Naive B cell (primary cell): ENCODE results near the gene CORO2B. TPM values are rescaled to one million over a fixed set of nuclear protein-coding genes. Genes with fewer than 3 reads are reported as not detected.

Source experiments
- ATAC-seq, 2 donors: fragments of 150-1000 bp; cut with Tn5 transposase; 2 replicates each; pipeline ENCODE4 v1.10.0; 2021; ENCODE audit warnings: low read depth in 2 of 2, mild to moderate bottlenecking in 2 of 2, moderate library complexity in 2 of 2
- DNase-seq: peaks from one replicate; pipeline ENCODE4 v3.0.0; 2022
- H3K27ac Mint-ChIP-seq, 6 donors: one replicate each; pipeline ENCODE4 v1.8.0; 2020 to 2022; ENCODE audit warnings: mild to moderate bottlenecking in 6 of 6, mixed read lengths in 6 of 6, moderate library complexity in 5 of 6, inconsistent platforms in 2 of 6
- H3K27me3 Mint-ChIP-seq, 3 donors: one replicate each; pipeline ENCODE4 v1.8.0; 2021 to 2022; ENCODE audit warnings: mixed read lengths in 3 of 3, mild to moderate bottlenecking in 1 of 3
- H3K36me3 Mint-ChIP-seq, 2 donors: one replicate each; pipeline ENCODE4 v1.8.0; 2020 to 2022; ENCODE audit warnings: mixed read lengths in 2 of 2, inconsistent platforms in 1 of 2, mild to moderate bottlenecking in 1 of 2
- H3K4me1 Mint-ChIP-seq, 3 donors: one replicate each; pipeline ENCODE4 v1.8.0; 2020 to 2022; ENCODE audit warnings: mixed read lengths in 3 of 3, inconsistent platforms in 1 of 3, mild to moderate bottlenecking in 1 of 3, moderate library complexity in 1 of 3
- H3K4me3 Mint-ChIP-seq, 8 donors: one replicate each; pipeline ENCODE4 v1.8.0; 2020 to 2022; ENCODE audit warnings: mild to moderate bottlenecking in 8 of 8, mixed read lengths in 8 of 8, moderate library complexity in 8 of 8, inconsistent platforms in 2 of 8
- H3K9me3 Mint-ChIP-seq, 7 donors: one replicate each; pipeline ENCODE4 v1.8.0; 2020 to 2022; ENCODE audit warnings: mixed read lengths in 7 of 7, mild to moderate bottlenecking in 5 of 7, inconsistent platforms in 2 of 7, moderate library complexity in 1 of 7
- polyA plus RNA-seq, 6 donors: library from polyadenylated mRNA; unstranded; fragments of 300-500 nt; fragmentation: Illumina TruSeq; gene quantifications; one replicate each; pipeline ENCODE4 v1.2.3, GENCODE V29; 2021; ENCODE audit warnings: low read depth in 6 of 6

Gene CORO2B, protein sequence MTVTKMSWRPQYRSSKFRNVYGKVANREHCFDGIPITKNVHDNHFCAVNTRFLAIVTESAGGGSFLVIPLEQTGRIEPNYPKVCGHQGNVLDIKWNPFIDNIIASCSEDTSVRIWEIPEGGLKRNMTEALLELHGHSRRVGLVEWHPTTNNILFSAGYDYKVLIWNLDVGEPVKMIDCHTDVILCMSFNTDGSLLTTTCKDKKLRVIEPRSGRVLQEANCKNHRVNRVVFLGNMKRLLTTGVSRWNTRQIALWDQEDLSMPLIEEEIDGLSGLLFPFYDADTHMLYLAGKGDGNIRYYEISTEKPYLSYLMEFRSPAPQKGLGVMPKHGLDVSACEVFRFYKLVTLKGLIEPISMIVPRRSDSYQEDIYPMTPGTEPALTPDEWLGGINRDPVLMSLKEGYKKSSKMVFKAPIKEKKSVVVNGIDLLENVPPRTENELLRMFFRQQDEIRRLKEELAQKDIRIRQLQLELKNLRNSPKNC
- polyA plus RNA-seq = 10 to 100 TPM in 1 of 6 donors, 1 to 10 TPM in 5; 3.4 to 11.3 (median 4.8) TPM

DNA sequence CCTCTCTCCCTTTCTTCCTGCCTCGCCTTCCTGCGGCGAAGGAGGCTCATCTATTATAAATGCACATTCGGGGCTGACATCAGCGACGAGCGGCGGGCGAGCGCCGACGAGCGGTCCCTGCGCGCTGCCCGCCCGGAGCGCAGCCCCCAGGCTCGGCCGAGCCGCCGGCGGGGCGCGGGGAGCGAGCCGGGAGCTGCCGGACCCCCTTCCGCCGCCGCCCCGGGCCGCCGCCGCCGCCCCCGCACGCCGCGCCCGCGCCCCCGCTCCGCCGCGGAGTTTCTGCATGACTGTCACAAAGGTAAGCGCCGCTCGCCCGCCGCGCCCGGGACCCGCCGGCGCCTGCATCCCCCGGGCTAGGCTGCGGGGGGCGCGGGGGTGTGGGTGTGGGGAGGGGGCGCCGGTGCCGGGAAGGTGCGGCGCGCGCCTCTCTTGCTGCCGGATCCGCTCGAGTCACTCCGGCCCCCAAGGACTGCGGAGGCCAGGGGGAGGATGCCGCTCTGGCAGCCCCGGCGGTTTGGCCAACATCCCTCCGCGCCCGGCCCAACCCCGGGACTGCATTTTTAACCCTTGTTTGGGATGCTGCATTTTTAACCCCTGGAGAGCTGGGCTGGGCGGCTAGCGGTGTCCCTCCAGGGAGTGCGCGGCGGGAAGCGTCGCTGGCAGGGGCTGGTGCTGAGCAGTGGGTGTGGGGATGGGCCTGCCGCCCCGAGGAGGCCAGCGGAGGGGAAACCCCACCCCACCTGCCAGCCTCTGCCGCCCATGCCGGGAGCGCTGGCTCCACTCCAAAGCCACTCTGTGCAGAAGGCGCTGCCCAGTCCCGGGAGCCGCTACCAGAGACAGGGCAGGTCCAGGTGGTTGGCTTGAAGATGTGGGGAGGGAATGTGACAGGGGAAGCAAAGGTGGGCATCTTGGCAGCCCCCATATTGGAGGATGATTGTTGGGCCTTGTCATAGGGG lies at the start of gene CORO2B:
Gene CORO2B (plus strand): TSS at position 14 of the 956 bp plus-strand sequence. CDS start 270 bp downstream, at position 284.
- no peaks in the 10 kb centered on the region for H3K9me3 Mint-ChIP-seq
- peak within 1 kb of the TSS; percentile 87 to 93 (median 92) for H3K4me3 Mint-ChIP-seq
- H3K4me1 Mint-ChIP-seq = peaks cover 30 to 67% (median 40%) of the 10 kb centered on the region in 3 donors
- H3K27me3 Mint-ChIP-seq = peaks cover 0 to 7% (median 6%) of the 10 kb centered on the region in 3 donors
- DNase-seq (peak; percentile 35), ATAC-seq (peak; percentile 20 to 26)
- peak within 1 kb of the TSS; percentile 78 to 96 (median 94) for H3K27ac Mint-ChIP-seq
- no peaks in the 10 kb centered on the region for H3K36me3 Mint-ChIP-seq

DNA sequence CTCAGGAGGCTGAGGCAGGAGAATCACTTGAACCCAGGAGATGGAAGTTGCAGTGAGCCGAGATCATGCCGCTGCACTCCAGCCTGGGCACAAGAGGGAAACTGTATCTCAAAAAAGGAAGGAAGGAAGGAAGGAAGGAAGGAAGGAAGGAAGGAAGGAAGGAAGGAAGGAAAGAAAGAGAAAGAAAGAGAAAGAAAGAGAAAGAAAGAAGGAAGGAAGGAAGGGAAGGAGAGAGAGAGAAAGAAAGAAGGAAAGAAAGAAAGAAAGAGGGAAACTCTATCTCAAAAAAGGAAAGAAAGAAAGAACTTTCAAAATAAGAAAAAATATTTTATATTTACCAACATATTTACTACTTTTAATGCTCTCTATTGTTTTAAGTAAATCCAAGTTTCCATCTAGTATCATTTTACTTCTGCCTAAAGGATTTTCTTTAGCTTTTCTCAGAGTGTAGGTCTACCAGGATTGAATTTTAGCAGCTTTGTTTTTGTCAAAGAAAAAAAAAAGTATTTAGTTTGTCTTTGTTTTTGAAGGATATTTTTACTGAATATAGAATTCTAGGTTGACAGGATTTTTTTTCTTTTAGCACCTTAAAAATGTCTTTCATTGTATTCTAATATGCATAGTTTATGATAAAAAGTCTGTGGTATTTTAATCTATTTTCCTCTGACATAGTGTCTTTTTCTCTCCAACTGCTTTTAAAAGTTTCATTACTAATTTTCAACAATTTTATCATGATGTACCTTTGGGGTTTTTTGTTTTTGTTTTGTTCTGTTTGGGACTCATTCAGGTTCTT lies 47.2 kb upstream of the CORO2B start:
- H3K27me3 Mint-ChIP-seq = peaks cover 0 to 6% (median 0%) of the 10 kb centered on the region in 3 donors
- peaks cover 15 to 28% (median 19%) of the 10 kb centered on the region in 3 donors for H3K4me1 Mint-ChIP-seq
- peaks cover 8 to 38% (median 34%) of the 10 kb centered on the region in 7 donors for H3K9me3 Mint-ChIP-seq
- H3K36me3 Mint-ChIP-seq = peaks cover 13 to 31% of the 10 kb centered on the region in 2 donors
- DNase-seq (no peak), ATAC-seq (no peak)
- H3K27ac Mint-ChIP-seq = peak overlapping the region in 1 of 6 donors; percentile 83
- no peak overlapping the region for H3K4me3 Mint-ChIP-seq

DNA sequence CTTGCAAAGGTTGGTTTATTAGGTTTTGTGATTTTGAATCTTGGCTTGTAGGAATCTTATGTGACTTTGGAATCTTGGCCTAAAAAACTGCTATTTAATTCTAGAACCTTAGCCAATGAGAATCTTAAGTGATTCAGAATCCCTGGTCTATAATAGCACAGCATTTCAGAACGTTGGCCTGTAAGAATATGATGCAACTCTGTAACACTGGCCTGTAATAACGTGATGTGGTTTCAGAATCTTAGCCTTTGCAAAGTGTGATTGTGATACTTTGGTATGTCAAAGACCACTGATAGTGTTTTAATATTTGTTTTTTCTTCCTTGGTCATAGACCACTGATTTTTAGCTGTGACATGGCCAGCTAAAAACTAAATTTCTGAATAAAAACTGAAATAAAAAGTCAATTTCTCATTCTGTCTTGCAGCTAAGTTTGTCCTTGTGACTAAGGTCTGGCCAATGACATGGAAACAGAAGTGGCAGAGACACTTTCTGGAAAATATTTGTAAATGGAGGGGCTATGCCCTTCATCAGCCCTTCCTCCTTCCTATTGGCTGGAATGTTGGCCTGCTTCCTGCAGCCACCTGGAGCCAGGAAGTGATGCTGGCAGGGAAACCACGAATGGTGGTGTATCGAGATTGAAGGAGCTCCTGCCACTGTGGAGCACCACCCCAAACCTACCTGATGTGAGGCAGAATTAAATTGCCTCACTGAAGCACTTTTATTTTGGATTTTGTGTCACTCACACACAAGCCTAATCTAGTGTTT lies 42.3 kb upstream of the CORO2B start:
- Mint-ChIP-seq H3K4me1 (no peaks in the 10 kb centered on the region), H3K4me3 (no peak overlapping the region), H3K27me3 (peaks cover 0 to 6% (median 3%) of the 10 kb centered on the region in 3 donors), H3K36me3 (peaks cover 13 to 20% of the 10 kb centered on the region in 2 donors), H3K9me3 (peaks cover 2 to 41% (median 27%) of the 10 kb centered on the region in 7 donors), H3K27ac (no peak overlapping the region)
- ATAC-seq = no peak
- DNase-seq = no peak

DNA sequence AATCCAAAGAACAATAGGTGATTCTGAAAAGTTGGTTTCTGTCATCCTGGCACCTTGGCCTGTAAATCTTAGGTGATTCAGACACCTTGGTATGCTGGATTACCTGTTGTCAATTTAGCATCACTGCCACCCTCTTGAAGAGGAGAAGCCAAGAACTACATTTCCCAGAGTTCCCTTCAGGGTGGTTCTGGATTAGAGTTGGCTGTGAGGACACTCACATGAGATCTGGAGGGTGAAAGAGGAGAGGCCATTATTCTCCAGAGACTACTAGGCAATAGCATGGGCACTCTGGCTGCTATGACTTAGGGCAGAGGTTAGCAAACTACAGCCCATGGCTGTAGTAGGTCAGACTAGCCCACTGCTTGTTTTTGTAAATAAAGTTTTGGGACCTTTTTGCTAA lies 41.7 kb upstream of the CORO2B start:
- H3K9me3 Mint-ChIP-seq = peaks cover 1 to 36% (median 21%) of the 10 kb centered on the region in 7 donors
- no peak overlapping the region for H3K27ac Mint-ChIP-seq
- H3K4me3 Mint-ChIP-seq = no peak overlapping the region
- peaks cover 9 to 14% of the 10 kb centered on the region in 2 donors for H3K36me3 Mint-ChIP-seq
- ATAC-seq = no peak
- peaks cover 3 to 10% (median 9%) of the 10 kb centered on the region in 3 donors for H3K27me3 Mint-ChIP-seq
- H3K4me1 Mint-ChIP-seq = no peaks in the 10 kb centered on the region
- no peak for DNase-seq

DNA sequence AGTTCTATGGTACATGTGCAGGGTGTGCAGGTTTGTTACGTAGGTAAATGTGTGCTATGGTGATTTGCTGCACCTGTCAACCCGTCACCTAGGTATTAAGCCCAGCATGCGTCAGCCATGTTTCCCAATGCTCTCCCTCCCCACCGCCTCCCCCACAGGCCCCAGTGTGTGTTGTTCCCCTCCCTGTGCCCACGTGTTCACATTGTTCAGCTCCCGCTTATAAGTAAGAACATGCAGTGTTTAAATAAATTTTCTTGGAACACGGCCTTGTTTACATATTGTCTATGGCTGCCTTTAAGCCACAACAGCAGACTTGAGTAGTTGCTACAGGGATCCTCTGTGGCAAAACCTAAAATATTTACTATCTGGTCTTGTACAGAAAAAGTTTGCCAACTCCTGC lies 41.3 kb upstream of the CORO2B start:
- ATAC-seq (no peak), DNase-seq (no peak)

DNA sequence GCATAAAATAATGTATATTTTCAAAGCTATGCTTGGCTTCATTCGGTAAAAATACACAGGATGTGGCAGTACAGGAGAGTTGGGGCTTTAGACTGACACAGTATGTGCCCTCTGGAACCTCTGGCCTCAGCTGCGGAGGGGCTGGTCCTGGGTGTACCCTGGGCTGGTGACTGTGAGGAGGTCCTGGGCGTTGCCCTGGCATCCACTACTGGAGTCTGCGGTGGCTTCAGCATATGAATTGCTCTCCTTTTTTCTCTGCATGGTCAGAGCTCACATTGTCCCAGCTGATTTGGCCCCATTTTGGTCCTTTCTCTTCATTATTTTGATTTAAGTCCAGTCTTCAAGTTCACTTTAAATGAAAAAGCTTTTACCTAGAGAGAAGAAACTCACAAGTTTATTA lies 40.5 kb upstream of the CORO2B start:
- H3K27ac Mint-ChIP-seq = no peak overlapping the region
- ATAC-seq (no peak), DNase-seq (no peak)
- peaks cover 0 to 2% of the 10 kb centered on the region in 2 donors for H3K36me3 Mint-ChIP-seq
- H3K4me3 Mint-ChIP-seq = no peak overlapping the region
- H3K27me3 Mint-ChIP-seq = peaks cover 7 to 18% (median 13%) of the 10 kb centered on the region in 3 donors
- peaks cover 0 to 23% (median 10%) of the 10 kb centered on the region in 7 donors for H3K9me3 Mint-ChIP-seq
- H3K4me1 Mint-ChIP-seq = no peaks in the 10 kb centered on the region

More for the DNA sequence above, 41.3 kb upstream of the CORO2B start:
- H3K36me3 Mint-ChIP-seq = peaks cover 5 to 10% of the 10 kb centered on the region in 2 donors
- H3K4me1 Mint-ChIP-seq = no peaks in the 10 kb centered on the region
- peaks cover 0 to 32% (median 17%) of the 10 kb centered on the region in 7 donors for H3K9me3 Mint-ChIP-seq
- peaks cover 7 to 14% (median 11%) of the 10 kb centered on the region in 3 donors for H3K27me3 Mint-ChIP-seq
- no peak overlapping the region for H3K27ac Mint-ChIP-seq
- H3K4me3 Mint-ChIP-seq = no peak overlapping the region

DNA sequence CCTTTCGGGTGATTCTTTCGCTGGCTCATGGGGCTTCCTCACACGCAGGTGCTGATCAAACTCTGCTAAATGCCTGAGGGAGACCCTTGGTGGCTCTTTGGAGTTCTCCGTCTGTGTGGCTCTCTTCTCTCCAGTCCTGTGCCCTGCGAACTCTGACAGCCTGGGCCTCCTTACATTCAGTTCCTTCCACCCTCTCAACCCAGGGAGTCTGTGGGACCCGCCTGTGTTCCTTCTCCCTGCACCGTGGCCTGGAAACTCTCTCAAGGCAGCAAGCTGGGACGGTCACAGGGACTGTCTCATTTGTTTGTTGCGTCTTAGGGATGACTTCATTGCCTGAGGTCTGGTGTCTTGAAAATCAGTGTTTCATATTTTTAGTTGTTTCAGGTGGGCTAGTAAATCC lies 37.0 kb upstream of the CORO2B start:
- no peaks in the 10 kb centered on the region for H3K36me3 Mint-ChIP-seq
- no peak for DNase-seq
- no peak overlapping the region for H3K4me3 Mint-ChIP-seq
- H3K27ac Mint-ChIP-seq = peak overlapping the region in 1 of 6 donors; percentile 56
- H3K4me1 Mint-ChIP-seq = no peaks in the 10 kb centered on the region
- peaks cover 12 to 23% (median 21%) of the 10 kb centered on the region in 3 donors for H3K27me3 Mint-ChIP-seq
- no peak for ATAC-seq
- peaks cover 0 to 12% (median 0%) of the 10 kb centered on the region in 7 donors for H3K9me3 Mint-ChIP-seq

DNA sequence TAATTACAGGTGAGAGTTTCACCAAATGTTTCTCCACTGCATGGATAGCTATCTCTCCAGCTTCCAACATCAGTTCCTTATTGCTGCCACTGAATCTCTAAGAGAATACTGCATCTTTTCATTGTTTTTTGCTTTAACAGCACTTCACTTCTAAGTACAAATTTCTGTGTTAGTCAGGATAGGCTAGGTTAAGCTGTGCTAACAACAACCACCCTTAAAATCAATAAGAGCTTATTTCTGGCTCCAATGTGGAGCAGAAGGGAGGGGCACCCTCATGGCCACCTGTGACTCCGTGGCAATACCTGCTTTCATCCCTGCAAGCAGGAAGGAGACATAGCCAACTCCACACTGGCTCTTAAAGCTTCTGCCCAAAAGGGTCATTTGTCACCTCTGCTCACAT lies 36.4 kb upstream of the CORO2B start:
- peaks cover 12 to 23% (median 21%) of the 10 kb centered on the region in 3 donors for H3K27me3 Mint-ChIP-seq
- H3K4me3 Mint-ChIP-seq = no peak overlapping the region
- no peaks in the 10 kb centered on the region for H3K36me3 Mint-ChIP-seq
- peaks cover 0 to 12% (median 0%) of the 10 kb centered on the region in 7 donors for H3K9me3 Mint-ChIP-seq
- peak overlapping the region in 1 of 6 donors; percentile 7 for H3K27ac Mint-ChIP-seq
- H3K4me1 Mint-ChIP-seq = no peaks in the 10 kb centered on the region
- no peak for DNase-seq
- no peak for ATAC-seq

DNA sequence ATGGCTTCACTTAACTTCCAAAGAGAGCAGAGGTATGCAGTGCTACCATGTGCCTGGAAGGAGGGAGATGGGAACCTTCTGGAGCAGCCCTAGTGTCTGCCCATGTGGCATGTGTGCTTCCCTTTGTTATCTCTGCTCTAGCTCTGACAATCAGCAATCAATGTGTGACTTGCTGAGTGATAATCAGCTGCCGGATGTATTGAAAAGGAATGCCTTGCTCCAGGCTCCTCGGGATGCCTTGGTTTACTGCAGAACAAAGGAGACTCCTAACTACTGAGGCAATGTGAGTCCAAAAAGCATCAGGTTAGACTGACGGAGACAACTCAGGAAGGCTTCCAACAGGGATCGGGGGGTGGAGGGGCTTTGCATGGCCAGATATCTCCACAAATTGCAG lies 36.0 kb upstream of the CORO2B start:
- Mint-ChIP-seq H3K27ac (no peak overlapping the region), H3K4me3 (no peak overlapping the region), H3K9me3 (peaks cover 0 to 12% (median 0%) of the 10 kb centered on the region in 7 donors), H3K27me3 (peaks cover 12 to 23% (median 21%) of the 10 kb centered on the region in 3 donors), H3K36me3 (no peaks in the 10 kb centered on the region), H3K4me1 (no peaks in the 10 kb centered on the region)
- DNase-seq (no peak), ATAC-seq (no peak)

DNA sequence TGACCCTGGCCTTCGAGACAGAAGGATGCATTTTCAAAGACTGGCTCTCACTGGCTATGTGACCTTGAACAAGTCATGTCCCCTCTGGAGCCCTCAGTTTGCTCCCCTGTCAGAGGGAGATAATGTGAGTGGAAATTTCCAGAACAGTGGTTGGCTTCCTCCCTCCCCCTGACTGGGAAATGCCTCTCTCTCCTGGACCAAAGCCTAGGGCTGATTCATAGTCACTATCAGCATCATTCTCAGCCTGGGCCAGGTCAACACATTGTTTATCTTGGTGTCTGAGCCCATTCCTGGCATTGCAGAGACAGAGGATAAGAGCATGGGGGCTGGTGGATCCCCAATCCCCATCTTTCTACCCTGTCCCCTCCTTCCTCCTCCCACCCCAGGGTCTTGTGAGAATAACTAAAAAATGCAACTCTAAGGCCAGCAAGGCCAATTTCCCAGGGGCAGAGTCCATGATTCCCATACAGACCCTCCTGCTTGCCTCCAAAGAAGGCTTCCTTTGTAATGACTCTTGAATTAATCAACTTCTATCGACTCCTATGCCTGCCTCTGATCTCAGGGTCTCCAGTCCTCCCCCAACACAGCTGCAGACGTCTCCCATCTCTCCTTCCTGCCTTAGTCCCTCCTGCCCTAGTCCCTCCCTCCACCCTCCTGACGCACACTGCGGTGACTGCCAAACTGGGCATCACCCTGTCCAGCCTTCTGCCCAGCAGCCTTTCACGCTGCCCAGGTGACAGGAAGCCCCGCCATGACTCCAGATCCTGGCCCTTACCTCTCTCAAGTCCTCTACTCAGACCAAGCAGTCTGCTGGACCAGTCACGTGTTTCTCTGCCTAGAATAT lies 35.4 kb upstream of the CORO2B start:
- Mint-ChIP-seq H3K27ac (no peak overlapping the region), H3K4me3 (no peak overlapping the region), H3K27me3 (peaks cover 14 to 23% (median 21%) of the 10 kb centered on the region in 3 donors), H3K36me3 (no peaks in the 10 kb centered on the region), H3K4me1 (no peaks in the 10 kb centered on the region), H3K9me3 (peaks cover 0 to 10% (median 0%) of the 10 kb centered on the region in 7 donors)
- DNase-seq (no peak), ATAC-seq (no peak)

DNA sequence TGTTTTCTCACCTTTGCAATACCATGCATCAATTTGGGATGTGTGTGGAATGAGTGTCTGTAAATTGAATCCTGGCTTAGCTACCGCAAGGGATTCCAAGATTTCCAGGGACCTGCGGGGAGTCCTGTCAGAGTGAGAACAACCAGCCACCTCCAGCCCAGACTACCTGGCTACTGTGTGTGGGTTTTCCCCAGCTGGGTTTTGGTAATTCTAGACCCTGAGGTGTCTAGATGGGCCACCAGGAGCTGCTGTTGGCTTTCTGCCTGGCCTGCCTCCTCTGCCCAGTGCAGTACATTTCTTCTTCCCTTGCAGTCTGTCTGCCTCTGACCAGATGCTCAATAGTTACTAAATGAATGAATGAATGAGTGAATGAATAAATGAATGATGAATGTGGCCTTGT lies 32.5 kb upstream of the CORO2B start:
- ATAC-seq = no peak

More for the DNA sequence above, 32.5 kb upstream of the CORO2B start:
- Mint-ChIP-seq H3K4me3 (no peak overlapping the region), H3K27me3 (peaks cover 22 to 34% (median 22%) of the 10 kb centered on the region in 3 donors), H3K27ac (no peak overlapping the region), H3K36me3 (no peaks in the 10 kb centered on the region), H3K4me1 (no peaks in the 10 kb centered on the region), H3K9me3 (no peaks in the 10 kb centered on the region)
- DNase-seq = no peak
